CD14-positive monocyte (primary cell): ENCODE measurements around the gene ATXN7L1. TPM values are rescaled to one million over a fixed set of nuclear protein-coding genes. Genes with fewer than 3 reads are reported as not detected.

ENCODE experiments used
- DNase-seq, 3 donors: peaks; one replicate each; pipeline ENCODE4 v3.0.0-alpha.2; 2011 to 2022
- H2AFZ ChIP-seq: 2 replicates; pipeline ENCODE4 v1.6.0; 2012; ENCODE audit warnings: mild to moderate bottlenecking, low read depth, low read length, inconsistent platforms; ENCODE audit not compliant: insufficient read depth, poor library complexity, severe bottlenecking
- H3K27ac ChIP-seq, 2 donors: 1 replicate in 1 of 2; 2 replicates in 1 of 2; pipeline ENCODE4 v1.5.1; 2012 to 2013; ENCODE audit warnings: low read length in 2 of 2, control low read depth in 1 of 2, inconsistent platforms in 1 of 2, low read depth in 1 of 2, mild to moderate bottlenecking in 1 of 2
- H3K27me3 ChIP-seq, 2 donors: one replicate each; pipeline versions ENCODE4 v1.6.0 to v1.6.1; 2011 to 2013; ENCODE audit warnings: low read length in 2 of 2; ENCODE audit not compliant: control insufficient read depth in 2 of 2, insufficient read depth in 2 of 2
- H3K36me3 ChIP-seq, 2 donors: replicated peaks in 1 of 2; 1 replicate in 1 of 2; 2 replicates in 1 of 2; pipeline versions ENCODE4 v1.5.1 to v1.6.1; 2012 to 2013; ENCODE audit warnings: low read length in 2 of 2, control low read depth in 1 of 2, inconsistent platforms in 1 of 2, mild to moderate bottlenecking in 1 of 2; ENCODE audit not compliant: insufficient read depth in 2 of 2, control insufficient read depth in 1 of 2
- H3K4me1 ChIP-seq, 2 donors: 1 replicate in 1 of 2; 2 replicates in 1 of 2; pipeline versions ENCODE4 v1.5.1 to v1.6.1; 2012 to 2013; ENCODE audit warnings: low read length in 2 of 2, control low read depth in 1 of 2, inconsistent platforms in 1 of 2, mild to moderate bottlenecking in 1 of 2, moderate library complexity in 1 of 2; ENCODE audit not compliant: insufficient read depth in 2 of 2, control insufficient read depth in 1 of 2
- H3K4me2 ChIP-seq: replicated peaks from 2 replicates; pipeline ENCODE3; 2012; ENCODE audit warnings: low read length, moderate library complexity, mild to moderate bottlenecking; ENCODE audit not compliant: poor library complexity, severe bottlenecking; ENCODE audit errors: extremely low read depth
- H3K4me3 ChIP-seq, 3 experiments: fragments of 200-600 bp in 1 of 3; sonication (generic) in 1 of 3; replicated peaks in 1 of 3; 1 replicate in 2 of 3; 2 replicates in 1 of 3; pipeline ENCODE4 v1.5.1; 2011 to 2013; ENCODE audit warnings: low read length in 3 of 3, mild to moderate bottlenecking in 3 of 3, control low read depth in 2 of 3, low read depth in 2 of 3, inconsistent platforms in 1 of 3, moderate library complexity in 1 of 3
- H3K79me2 ChIP-seq: 2 replicates; pipeline ENCODE4 v1.6.0; 2012; ENCODE audit warnings: mild to moderate bottlenecking, control low read depth, inconsistent platforms, low read length, moderate library complexity; ENCODE audit not compliant: insufficient read depth
- H3K9ac ChIP-seq: 2 replicates; pipeline ENCODE4 v1.6.0; 2017; ENCODE audit warnings: low read length, mild to moderate bottlenecking; ENCODE audit not compliant: insufficient read depth, poor library complexity, severe bottlenecking
- H3K9me3 ChIP-seq, 2 donors: replicated peaks in 1 of 2; 1 replicate in 1 of 2; 2 replicates in 1 of 2; pipeline versions ENCODE4 v1.5.1 to v1.6.1; 2012 to 2013; ENCODE audit warnings: low read length in 2 of 2, control low read depth in 1 of 2; ENCODE audit not compliant: control insufficient read depth in 1 of 2, insufficient read depth in 1 of 2
- H4K20me1 ChIP-seq: 2 replicates; pipeline ENCODE4 v1.6.0; 2012; ENCODE audit warnings: mild to moderate bottlenecking, low read length, control low read depth, moderate library complexity; ENCODE audit not compliant: insufficient read depth
- H3K27ac Mint-ChIP-seq, 7 donors: one replicate each; pipeline ENCODE4 v1.8.0; 2020; ENCODE audit warnings: mild to moderate bottlenecking in 7 of 7, mixed read lengths in 7 of 7, moderate library complexity in 6 of 7, inconsistent platforms in 2 of 7
- H3K27me3 Mint-ChIP-seq, 3 donors: one replicate each; pipeline ENCODE4 v1.8.0; 2021 to 2022; ENCODE audit warnings: low read depth in 3 of 3, mild to moderate bottlenecking in 3 of 3, mixed read lengths in 3 of 3, moderate library complexity in 3 of 3, inconsistent platforms in 1 of 3
- H3K36me3 Mint-ChIP-seq, 2 donors: one replicate each; pipeline ENCODE4 v1.8.0; 2020; ENCODE audit warnings: mixed read lengths in 2 of 2, inconsistent platforms in 1 of 2, mild to moderate bottlenecking in 1 of 2
- H3K4me1 Mint-ChIP-seq: one replicate; pipeline ENCODE4 v1.8.0; 2020; ENCODE audit warnings: mild to moderate bottlenecking, mixed read lengths
- H3K4me3 Mint-ChIP-seq, 2 donors: one replicate each; pipeline ENCODE4 v1.8.0; 2020; ENCODE audit warnings: mild to moderate bottlenecking in 2 of 2, mixed read lengths in 2 of 2, moderate library complexity in 1 of 2
- H3K9me3 Mint-ChIP-seq, 7 donors: one replicate each; pipeline ENCODE4 v1.8.0; 2020 to 2022; ENCODE audit warnings: mixed read lengths in 7 of 7, mild to moderate bottlenecking in 6 of 7, moderate library complexity in 6 of 7, inconsistent platforms in 2 of 7
- CTCF ChIP-seq: fragments of 200-600 bp; IDR thresholded peaks from one replicate; pipeline ENCODE4 v1.8.0; 2022; ENCODE audit warnings: antibody characterized with exemption, mild to moderate bottlenecking
- WGBS: methylation state at CpG from one replicate; pipeline ENCODE4 v1.1.5; 2013; ENCODE audit warnings: missing lambda C conversion rate; ENCODE audit not compliant: insufficient coverage; 5-methylcytosine and 5-hydroxymethylcytosine counted together
- intact Hi-C, 2 donors: fragments of 100-400 bp; cut with micrococcal nuclease; formaldehyde crosslinking; loops; one replicate each; pipeline versions ENCODE4 v1.15.0 to v1.15.1; 2023
- polyA plus RNA-seq, 3 donors: library from polyadenylated mRNA; depleted of rRNA in 1 of 3; unstranded in 2 of 3; stranded (reverse) in 1 of 3; fragments of 300-500 nt in 2 of 3; fragments of >200 nt in 1 of 3; fragmentation: Illumina TruSeq in 2 of 3; gene quantifications; 1 replicate in 2 of 3; 2 replicates in 1 of 3; pipeline ENCODE4 v1.2.3, GENCODE V29; 2012 to 2021

ATXN7L1 gene
- polyA plus RNA-seq, 3 donors: 4.5 to 12.2 (median 11.2) TPM

- H3K4me2 ChIP-seq: no peak overlapping the region
Measured at GRCh38 chr7:105831824-105832535, 44.4 kb downstream of the ATXN7L1 start.

GRCh38 chr7:105831302-105831620, 45.1 kb downstream of the ATXN7L1 start:
- H3K36me3 Mint-ChIP-seq: peaks cover 0 to 5% of the 10 kb centered on the region in 2 donors
- Histone ChIP-seq H3K79me2 (no peaks in the 10 kb centered on the region), H3K4me1 (no peaks in the 10 kb centered on the region), H3K36me3 (no peaks in the 10 kb centered on the region), H3K9ac (no peak overlapping the region), H2AFZ (no peak overlapping the region), H3K4me2 (no peak overlapping the region), H3K27me3 (no peaks in the 10 kb centered on the region), H3K9me3 (no peaks in the 10 kb centered on the region), H4K20me1 (peaks cover 9% of the 10 kb centered on the region), H3K4me3 (no peak overlapping the region), H3K27ac (no peak overlapping the region)
- no CpG with 5 or more reads among the region's 3 CpGs for WGBS
- peaks cover 3% of the 10 kb centered on the region for H3K4me1 Mint-ChIP-seq
- intact Hi-C loops: no loop called here
- DNase-seq: no peak
- no peak for TF ChIP-seq CTCF
- H3K27me3 Mint-ChIP-seq: peaks cover 0 to 2% (median 0%) of the 10 kb centered on the region in 3 donors
- H3K9me3 Mint-ChIP-seq: no peaks in the 10 kb centered on the region
- no peak overlapping the region for H3K4me3 Mint-ChIP-seq
- H3K27ac Mint-ChIP-seq: no peak overlapping the region

More at GRCh38 chr7:105831824-105832535, 44.4 kb downstream of the ATXN7L1 start:
- TF ChIP-seq CTCF: no peak
- no peaks in the 10 kb centered on the region for H3K36me3 ChIP-seq
- no peak for DNase-seq
- H3K36me3 Mint-ChIP-seq: no peaks in the 10 kb centered on the region
- peaks cover 0 to 2% (median 0%) of the 10 kb centered on the region in 3 donors for H3K27me3 Mint-ChIP-seq
- H3K4me1 Mint-ChIP-seq: peaks cover 3% of the 10 kb centered on the region
- no peak overlapping the region for H3K27ac Mint-ChIP-seq
- H2AFZ ChIP-seq: no peak overlapping the region
- 100% methylated on average over 2 of the region's 4 CpGs for WGBS
- H3K79me2 ChIP-seq: no peaks in the 10 kb centered on the region
- H3K4me3 ChIP-seq: no peak overlapping the region
- H3K4me3 Mint-ChIP-seq: no peak overlapping the region
- H3K9me3 ChIP-seq: no peaks in the 10 kb centered on the region
- H3K9ac ChIP-seq: no peak overlapping the region
- no peaks in the 10 kb centered on the region for H3K9me3 Mint-ChIP-seq
- intact Hi-C loops: no loop called here
- no peaks in the 10 kb centered on the region for H3K27me3 ChIP-seq
- no peak overlapping the region for H3K27ac ChIP-seq
- peaks cover 9% of the 10 kb centered on the region for H4K20me1 ChIP-seq
- H3K4me1 ChIP-seq: no peaks in the 10 kb centered on the region
